Muscle of arm (tissue), 12 donors: ENCODE measurements around the gene CACNA1B. TPM values are rescaled to one million over a fixed set of nuclear protein-coding genes. Genes with fewer than 3 reads are reported as not detected.

Experiments
- DNase-seq: peaks from one replicate; pipeline ENCODE4 v3.0.0-alpha.2; 2013
- polyA plus RNA-seq, 12 donors: library from polyadenylated mRNA; unstranded; fragments of 120-200 nt; gene quantifications; one replicate each; pipeline ENCODE4 v1.2.1, GENCODE V29; 2013; ENCODE audit not compliant: insufficient read length in 12 of 12

Gene CACNA1B
- polyA plus RNA-seq, 12 donors: 0.28 to 1.2 (median 0.59) TPM; not detected in 2

DNA sequence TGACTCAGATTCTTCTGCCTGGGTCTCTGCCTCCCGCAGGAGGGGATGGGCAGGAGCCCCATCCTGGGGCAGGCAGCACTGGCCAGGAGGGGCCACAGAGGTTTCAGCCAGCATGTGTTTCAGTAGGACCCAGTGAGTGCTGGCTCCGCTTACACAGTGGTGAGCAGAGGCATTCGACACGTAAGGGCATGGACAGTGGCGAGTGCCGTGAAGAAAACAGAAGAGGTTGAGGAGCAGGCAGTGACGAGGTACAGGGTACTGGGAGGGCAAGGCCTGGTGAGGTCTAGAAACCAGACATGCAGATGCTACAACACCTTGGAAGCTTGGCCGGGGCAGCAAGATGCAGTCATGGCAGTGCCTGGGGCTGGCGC, 41.5 kb downstream of the CACNA1B start:
- no peak for DNase-seq

DNA sequence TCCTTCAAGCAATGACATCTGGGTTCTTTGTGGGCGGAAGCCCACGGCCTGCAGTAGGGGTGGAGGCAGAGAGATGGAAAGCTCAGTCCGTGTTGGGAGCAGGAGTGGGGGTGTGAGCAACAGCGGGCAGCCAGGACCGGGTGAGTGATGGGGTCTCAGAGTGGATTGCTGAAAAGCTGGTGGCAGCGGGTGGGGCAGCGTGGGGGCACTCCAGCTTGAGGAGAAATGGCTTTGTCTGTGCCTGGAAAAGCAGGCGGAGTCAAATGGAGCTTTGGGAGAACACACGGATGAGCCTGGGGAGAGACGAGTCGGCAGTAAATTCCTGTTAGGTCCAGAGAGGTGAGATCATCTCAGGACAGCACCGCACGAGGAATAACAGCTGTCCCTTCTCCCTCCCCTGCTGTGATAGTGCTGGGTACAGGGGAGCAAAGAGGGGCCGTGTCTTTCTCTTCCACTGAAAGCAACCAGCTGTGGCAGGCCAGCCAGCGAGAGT, 42.1 kb downstream of the CACNA1B start:
- DNase-seq: no peak

- no peak for DNase-seq
Measured at GRCh38 chr9:137920753-137921152, 43.2 kb downstream of the CACNA1B start.

GRCh38 chr9:137924169-137924568, 46.6 kb downstream of the CACNA1B start:
- DNase-seq: no peak

- DNase-seq: no peak
Measured at GRCh38 chr9:137924761-137925369, 47.3 kb downstream of the CACNA1B start.

DNA sequence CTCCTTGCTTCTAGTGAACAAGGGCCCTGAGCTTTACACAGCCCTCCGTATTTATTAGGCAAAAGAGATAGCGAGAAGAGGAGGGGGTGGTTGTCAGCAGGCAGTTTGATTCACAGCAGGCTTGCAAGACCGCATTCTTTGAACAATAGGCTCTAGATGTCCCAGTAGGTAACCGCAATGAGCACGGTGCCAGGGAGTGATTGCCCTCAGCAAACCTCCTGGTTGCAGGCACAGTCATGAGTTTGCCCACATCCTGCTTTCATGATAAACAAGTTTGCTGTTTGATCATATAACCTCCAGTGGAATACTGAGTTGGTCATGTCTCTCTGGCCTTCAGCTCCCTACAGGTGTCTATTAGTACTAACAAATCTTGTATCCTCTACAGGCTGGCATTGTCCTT, 66.1 kb downstream of the CACNA1B start:
- DNase-seq: no peak

DNA sequence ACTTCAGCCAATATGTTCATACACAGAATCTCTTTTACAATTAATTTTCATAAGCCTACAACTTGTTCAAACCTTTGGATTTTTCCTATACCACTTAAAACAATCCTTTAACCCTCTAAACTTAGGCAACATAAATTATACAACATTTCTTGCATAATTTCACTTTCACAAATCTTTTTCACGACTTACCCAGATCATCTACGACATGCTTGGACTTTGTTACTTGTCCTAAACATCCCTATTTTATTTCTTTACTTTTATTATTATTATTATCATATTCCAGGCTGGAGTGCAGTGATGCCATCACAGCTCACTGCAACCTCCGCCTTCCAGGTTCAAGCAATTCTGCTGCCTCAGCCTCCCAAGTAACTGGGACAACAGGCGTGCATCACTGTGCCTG, 68.0 kb downstream of the CACNA1B start:
- DNase-seq: no peak

DNA sequence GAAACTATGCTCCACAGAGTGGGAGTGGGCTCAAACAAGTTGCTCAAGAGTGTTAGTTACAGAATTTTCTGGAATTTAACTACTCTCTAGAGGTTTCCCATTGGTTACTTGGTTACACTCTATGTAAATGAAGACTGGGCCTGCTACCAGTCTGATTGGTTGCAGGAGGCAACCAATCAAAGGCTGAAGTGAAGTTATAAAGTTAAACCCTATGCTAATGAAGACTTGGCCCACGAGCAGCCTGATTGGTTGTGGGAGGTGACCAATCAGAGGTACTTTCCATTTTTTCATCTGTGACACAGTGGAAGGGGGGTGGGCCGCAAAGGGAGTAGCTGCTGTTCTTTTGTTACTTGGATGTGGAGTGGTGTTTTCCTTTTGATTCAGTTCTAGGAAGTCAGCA, 69.4 kb downstream of the CACNA1B start:
- DNase-seq: no peak

DNA sequence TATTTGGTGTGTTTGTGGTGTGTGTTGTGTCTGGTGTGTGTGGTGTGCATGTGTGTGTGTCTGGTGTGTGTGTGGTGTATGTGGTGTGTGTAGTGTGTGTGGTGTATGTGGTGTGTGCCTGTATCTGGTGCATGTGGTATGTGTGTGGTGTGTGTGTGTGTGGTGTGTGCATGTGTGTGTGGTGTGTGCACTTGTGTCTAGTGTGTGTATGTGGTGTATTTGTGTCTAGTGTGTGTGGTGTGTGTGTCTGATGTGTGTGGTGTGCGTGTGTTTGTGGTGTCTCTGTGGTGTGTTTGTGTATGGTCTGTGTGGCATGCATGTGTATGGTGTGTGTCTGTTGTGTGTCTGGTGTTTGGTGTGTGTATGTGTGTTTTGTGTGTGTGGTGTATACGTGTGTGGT, 71.1 kb downstream of the CACNA1B start:
- DNase-seq: no peak

DNA sequence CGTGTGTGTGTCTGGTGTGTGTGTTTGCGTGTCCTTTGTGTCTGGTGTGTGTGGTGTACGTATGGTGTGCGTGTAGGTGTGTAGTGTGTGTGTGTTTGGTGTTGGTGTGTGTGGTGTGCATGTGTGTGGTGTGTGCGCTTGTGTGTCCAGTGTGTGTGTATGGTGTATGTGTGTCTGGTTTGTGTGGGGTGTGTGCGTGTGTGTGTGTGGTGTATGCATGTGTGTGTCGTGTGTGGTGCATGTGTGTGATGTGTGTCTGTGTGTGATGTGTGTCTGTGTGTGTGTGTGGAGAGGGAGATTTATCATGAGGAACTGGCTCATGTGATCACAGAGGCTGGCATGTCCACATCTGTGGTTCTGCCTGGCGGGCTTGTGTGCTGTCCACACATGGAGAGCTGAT, 71.7 kb downstream of the CACNA1B start:
- no peak for DNase-seq

- DNase-seq: no peak
Measured at GRCh38 chr9:137951107-137951506, 73.5 kb downstream of the CACNA1B start.

GRCh38 chr9:137951597-137952490, 74.3 kb downstream of the CACNA1B start:
- no peak for DNase-seq

DNA sequence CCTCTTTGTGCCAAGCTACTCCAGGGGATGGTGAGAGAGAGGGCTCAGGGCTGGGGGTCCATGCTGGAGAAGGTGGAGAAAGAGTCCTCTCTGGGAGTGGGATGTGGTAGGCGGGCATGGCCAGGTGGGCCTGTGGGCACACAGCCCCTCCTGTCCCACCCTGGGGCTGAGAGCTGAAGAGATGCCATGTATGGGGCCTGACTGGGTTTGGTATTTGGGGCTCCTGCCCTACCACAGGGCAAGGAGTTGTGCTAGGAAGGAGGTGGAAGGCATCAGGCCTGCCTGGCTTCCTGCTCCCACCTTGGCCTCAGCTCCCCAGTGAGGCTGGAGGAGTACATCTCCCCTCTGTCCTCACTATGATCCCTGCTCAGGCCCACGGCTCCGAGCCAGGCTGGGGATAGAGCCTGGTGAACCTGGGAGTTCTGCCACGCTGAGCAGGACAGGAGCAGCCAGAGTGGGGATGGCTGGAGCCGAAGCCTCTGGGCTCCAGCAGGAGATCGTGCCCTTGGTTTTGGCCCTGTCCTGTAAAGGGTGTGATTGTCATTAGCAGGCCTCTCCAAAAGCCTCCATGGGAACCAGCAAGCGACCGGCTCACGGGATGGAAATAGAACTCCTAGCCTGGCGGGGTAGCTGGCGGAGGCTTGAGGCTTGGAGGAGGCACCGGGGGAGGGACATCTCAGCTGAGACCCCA, 75.5 kb downstream of the CACNA1B start:
- no peak for DNase-seq

DNA sequence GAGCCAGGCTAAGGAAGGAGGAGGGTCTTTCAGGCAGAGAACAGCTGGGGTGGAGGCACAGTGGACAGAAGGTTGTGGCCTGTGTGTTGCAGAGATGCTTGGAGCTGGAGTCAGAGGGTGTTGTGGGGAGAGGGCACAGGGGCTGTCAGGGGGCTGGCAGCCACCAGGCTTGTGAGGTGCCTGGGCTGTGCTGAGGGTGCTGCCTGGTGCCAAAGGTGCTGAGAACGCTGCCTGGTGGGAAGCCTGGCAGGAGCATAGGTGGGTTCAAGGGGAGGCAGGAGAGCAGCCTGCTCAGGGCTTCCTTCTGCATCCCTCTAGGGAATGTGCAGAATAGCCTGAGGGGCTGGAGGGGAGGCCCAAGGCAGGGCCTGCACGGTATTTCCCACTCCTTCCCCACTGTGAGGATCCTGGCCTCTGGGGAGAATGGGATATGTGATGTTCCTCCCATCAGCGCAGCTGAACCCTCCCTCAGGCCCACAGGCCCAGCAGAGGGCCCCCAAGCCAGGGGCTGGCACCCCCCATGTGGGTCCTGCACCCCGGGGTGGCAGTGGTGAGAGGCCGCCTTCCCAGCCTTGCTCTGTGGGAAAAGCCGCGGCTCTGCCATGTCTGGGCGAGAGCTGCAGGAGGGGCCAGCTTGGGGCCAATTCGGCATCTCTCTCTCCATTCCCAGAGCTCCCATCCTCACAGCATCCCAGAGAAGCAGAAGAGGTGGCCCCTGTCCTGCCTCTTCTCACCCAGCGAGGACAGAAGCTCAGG, 76.3 kb downstream of the CACNA1B start:
- DNase-seq: no peak

DNA sequence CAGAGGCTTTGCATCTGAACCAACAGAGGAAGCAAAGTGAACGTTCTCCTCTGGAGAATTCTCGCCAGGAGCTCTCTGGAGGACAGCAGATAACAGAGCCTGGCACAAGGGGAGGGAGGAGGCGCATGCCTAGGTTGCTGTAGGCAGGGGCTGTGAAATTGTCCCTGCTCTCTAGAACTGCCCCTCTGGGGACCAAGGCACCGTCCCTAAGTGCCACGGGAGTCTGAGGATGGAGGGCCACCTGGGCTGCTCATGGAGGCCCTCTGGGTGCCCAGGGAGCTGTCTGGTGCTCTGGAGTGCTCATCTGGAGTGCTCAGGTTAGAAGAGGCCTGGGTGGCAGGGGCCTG, 77.6 kb downstream of the CACNA1B start:
- DNase-seq: no peak

- DNase-seq: no peak
Measured at GRCh38 chr9:137955586-137955985, 78.0 kb downstream of the CACNA1B start.

DNA sequence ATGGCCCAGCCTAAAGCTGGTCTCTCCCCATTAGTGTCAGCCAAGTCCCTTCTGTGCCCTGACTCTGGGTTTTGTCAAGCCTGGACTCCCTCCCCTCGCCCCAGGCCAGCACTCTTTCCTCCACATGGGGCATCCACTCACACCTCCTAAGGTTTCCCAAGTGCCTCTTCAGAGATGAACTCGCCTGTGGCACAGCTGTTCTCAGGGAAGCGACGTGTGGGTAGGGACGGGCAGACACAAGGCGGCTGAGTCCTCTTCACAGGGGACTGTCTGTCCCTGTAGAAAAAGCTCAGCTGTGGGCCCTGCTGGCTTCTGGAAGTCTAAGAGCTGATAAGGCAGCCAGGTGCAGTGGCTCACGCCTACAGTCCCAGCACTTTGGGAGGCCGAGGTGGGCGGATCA, 78.5 kb downstream of the CACNA1B start:
- no peak for DNase-seq

- DNase-seq: no peak
Measured at GRCh38 chr9:137956688-137957385, 79.3 kb downstream of the CACNA1B start.

- DNase-seq: no peak
Measured at GRCh38 chr9:137959641-137960411, 82.2 kb downstream of the CACNA1B start.

- no peak for DNase-seq
Measured at GRCh38 chr9:137960496-137960895, 82.9 kb downstream of the CACNA1B start.

DNA sequence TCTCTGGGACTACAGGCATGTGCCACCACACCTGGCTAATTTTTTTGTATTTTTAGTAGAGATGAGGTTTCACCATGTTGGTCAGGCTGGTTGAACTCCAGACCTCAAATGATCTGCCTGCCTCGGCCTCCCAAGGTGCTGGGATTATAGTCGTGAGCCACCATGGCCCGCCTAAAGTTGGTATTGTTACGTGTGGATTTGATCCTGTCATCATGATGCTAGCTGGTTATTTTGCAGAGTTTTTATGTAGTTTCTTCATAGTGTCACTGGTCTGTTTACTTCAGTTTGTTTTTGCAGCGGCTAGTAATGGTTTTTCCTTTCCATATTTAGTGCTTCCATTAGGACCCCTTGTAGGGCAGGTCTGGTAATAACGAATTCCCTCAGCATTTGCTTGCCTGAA, 85.9 kb downstream of the CACNA1B start:
- DNase-seq: no peak
